Airway epithelial cell (primary cell): ENCODE data around the gene ABLIM3. TPM values are rescaled to one million over a fixed set of nuclear protein-coding genes. Genes with fewer than 3 reads are reported as not detected.

Experiments used
- total RNA-seq: library from RNA; depleted of rRNA; stranded (reverse); fragments of >200 nt; gene quantifications from 2 replicates; pipeline ENCODE4 v1.2.3, GENCODE V29; 2015

ABLIM3 gene
- total RNA-seq = 7.6 and 7.7 TPM in 2 replicates

DNA sequence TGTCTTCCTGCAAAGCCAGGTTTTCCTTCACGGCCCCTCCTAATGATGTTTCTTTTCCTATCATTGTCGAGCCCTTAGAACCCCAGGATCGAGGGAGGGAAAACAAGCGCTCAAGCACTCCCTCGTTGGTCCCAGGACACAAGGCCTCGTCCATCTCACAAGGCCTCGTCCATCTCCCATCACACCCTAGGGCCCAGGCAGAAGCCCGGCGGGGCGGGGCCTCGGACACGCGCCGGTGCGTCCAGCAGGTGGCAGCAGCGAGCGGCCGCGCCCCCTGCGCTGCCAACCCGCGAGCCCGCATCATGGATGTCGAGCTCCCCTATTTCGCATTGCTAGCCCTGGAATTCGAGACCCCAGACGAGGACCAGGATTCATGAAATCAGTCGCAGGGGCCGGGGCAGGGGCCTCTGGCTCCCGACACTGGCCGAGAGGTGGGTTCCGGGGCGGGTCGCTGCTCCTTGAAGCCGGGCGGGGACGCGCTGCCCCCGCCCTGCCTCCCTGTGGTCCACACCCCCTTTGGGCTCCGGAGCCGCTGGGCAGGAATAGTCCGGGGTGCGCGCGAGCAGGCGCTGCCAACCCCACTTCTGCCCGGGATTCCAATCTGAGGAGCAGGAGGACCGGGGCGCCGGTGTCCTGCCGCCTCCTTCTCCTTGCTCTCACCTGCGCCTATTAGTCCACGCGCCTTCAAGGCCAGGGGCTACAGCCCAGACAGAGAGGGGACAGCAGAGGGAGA is at the start of gene ABLIM3:
TSS of gene ABLIM3 (plus strand) at position 270 of the 733 bp plus-strand sequence. CDS start 603 bp downstream, outside the sequence.

DNA sequence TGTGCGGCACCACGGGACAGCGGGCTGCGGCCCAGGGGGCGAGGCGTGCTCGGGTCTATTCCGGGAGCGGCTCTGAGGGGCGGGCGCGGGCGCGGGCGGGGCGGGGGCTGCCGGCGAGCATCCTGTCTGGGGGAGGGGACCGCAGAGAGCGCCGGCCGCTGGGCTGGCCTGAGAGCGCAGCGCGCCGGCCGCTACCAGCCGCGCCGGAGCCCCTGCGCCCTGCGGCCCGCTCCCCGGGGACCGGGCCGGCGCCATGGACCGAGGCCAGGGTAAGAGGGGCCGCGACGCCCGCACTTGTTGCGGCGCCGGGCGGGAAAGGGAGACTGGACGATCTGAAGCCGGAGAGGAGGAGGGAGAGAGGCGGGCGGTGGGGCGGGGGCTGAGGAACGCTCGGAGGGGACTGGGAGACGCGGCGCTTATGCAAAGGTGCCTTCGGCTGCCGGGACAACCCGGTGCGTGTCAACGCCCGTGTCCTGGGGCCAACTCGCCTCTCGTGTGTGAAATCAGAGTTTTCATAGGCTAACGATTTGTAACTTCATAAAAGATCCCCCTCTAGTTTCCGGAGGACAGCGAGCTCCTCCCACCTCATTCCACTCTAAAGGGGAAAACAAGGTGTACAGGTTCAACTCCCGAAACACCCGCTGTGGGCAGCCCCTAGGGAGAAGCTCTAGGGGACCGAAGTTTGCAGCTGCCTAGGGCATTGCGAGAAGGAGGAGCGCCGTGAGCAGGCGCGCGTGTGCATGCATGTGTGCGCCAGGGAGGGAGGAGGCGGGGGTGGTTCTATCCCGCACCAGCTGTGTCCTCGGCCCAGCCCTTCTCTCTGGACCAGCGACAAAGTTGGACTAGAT is 130.6 kb downstream of the ABLIM3 start, which contains the start of gene AFAP1L1:
TSS of gene AFAP1L1 (plus strand) at position 144 of the 848 bp plus-strand sequence. CDS start at position 254, 110 bp downstream.

Other genes with a start within 250 kb of the ABLIM3 start
- gene SH3TC2, start 78.4 kb upstream of the ABLIM3 start, total RNA-seq = 7.3 and 7.5 TPM in 2 replicates
- gene AFAP1L1, start 130.4 kb downstream of the ABLIM3 start, total RNA-seq = 12.0 and 14.5 TPM in 2 replicates
- 14.7 and 16.4 TPM in 2 replicates for gene GRPEL2, start 204.0 kb downstream of the ABLIM3 start, total RNA-seq
- gene PCYOX1L, start 216.6 kb downstream of the ABLIM3 start, total RNA-seq = 14.7 and 15.0 TPM in 2 replicates
- 0.63 TPM in 1 of 2 replicates, not detected in the other for gene IL17B, start 237.8 kb downstream of the ABLIM3 start, total RNA-seq